ENCODE results near the gene MRPL40. TPM values are rescaled to one million over a fixed set of nuclear protein-coding genes. Genes with fewer than 3 reads are reported as not detected.

Gene MRPL40
- total RNA-seq, 1 donor from 2014 or later = 24.4 TPM

GRCh38 chr22:19470010-19470409 is 37.7 kb downstream of the MRPL40 start:
- Mint-ChIP-seq H3K36me3 (ENCODE audit: unreplicated experiment) (no peaks in the 10 kb centered on the region), H3K27me3 (ENCODE audit: unreplicated experiment) (peaks cover 9% of the 10 kb centered on the region), H3K4me1 (ENCODE audit: low read depth, unreplicated experiment) (no peaks in the 10 kb centered on the region), H3K27ac (ENCODE audit: unreplicated experiment) (no peak overlapping the region), H3K9me3 (ENCODE audit: unreplicated experiment) (no peaks in the 10 kb centered on the region), H3K4me3 (ENCODE audit: unreplicated experiment) (no peak overlapping the region)
- no peak for TF ChIP-seq CTCF (IDR thresholded peaks at IDR 0.05; ENCODE audit: partially characterized antibody, unreplicated experiment)
- DNase-seq = no peak

GRCh38 chr22:19471572-19471971 is 39.2 kb downstream of the MRPL40 start:
- H3K9me3 Mint-ChIP-seq (ENCODE audit: unreplicated experiment) = no peaks in the 10 kb centered on the region
- H3K27ac Mint-ChIP-seq (ENCODE audit: unreplicated experiment) = no peak overlapping the region
- TF ChIP-seq CTCF (IDR thresholded peaks at IDR 0.05; ENCODE audit: partially characterized antibody, unreplicated experiment) = no peak
- peaks cover 4% of the 10 kb centered on the region for H3K4me1 Mint-ChIP-seq (ENCODE audit: low read depth, unreplicated experiment)
- DNase-seq = no peak
- no peaks in the 10 kb centered on the region for H3K36me3 Mint-ChIP-seq (ENCODE audit: unreplicated experiment)
- H3K27me3 Mint-ChIP-seq (ENCODE audit: unreplicated experiment) = peaks cover 4% of the 10 kb centered on the region
- no peak overlapping the region for H3K4me3 Mint-ChIP-seq (ENCODE audit: unreplicated experiment)

GRCh38 chr22:19472233-19472632 is 39.9 kb downstream of the MRPL40 start:
- H3K27ac Mint-ChIP-seq (ENCODE audit: unreplicated experiment) = peak overlapping the region; percentile 64
- H3K36me3 Mint-ChIP-seq (ENCODE audit: unreplicated experiment) = no peaks in the 10 kb centered on the region
- H3K27me3 Mint-ChIP-seq (ENCODE audit: unreplicated experiment) = peaks cover 4% of the 10 kb centered on the region
- no peak for DNase-seq
- TF ChIP-seq CTCF (IDR thresholded peaks at IDR 0.05; ENCODE audit: partially characterized antibody, unreplicated experiment) = no peak
- H3K4me3 Mint-ChIP-seq (ENCODE audit: unreplicated experiment) = no peak overlapping the region
- H3K9me3 Mint-ChIP-seq (ENCODE audit: unreplicated experiment) = no peaks in the 10 kb centered on the region
- peaks cover 4% of the 10 kb centered on the region for H3K4me1 Mint-ChIP-seq (ENCODE audit: low read depth, unreplicated experiment)

- Mint-ChIP-seq H3K36me3 (ENCODE audit: unreplicated experiment) (no peaks in the 10 kb centered on the region), H3K4me3 (ENCODE audit: unreplicated experiment) (no peak overlapping the region), H3K9me3 (ENCODE audit: unreplicated experiment) (no peaks in the 10 kb centered on the region), H3K27ac (ENCODE audit: unreplicated experiment) (no peak overlapping the region), H3K27me3 (ENCODE audit: unreplicated experiment) (peaks cover 2% of the 10 kb centered on the region), H3K4me1 (ENCODE audit: low read depth, unreplicated experiment) (peaks cover 8% of the 10 kb centered on the region)
- no peak for DNase-seq
- no peak for TF ChIP-seq CTCF (IDR thresholded peaks at IDR 0.05; ENCODE audit: partially characterized antibody, unreplicated experiment)
Observed at GRCh38 chr22:19473578-19473977, 41.2 kb downstream of the MRPL40 start.

- no peak for DNase-seq
- H3K27ac Mint-ChIP-seq (ENCODE audit: unreplicated experiment) = no peak overlapping the region
- peaks cover 4% of the 10 kb centered on the region for H3K27me3 Mint-ChIP-seq (ENCODE audit: unreplicated experiment)
- peaks cover 8% of the 10 kb centered on the region for H3K4me1 Mint-ChIP-seq (ENCODE audit: low read depth, unreplicated experiment)
- no peaks in the 10 kb centered on the region for H3K36me3 Mint-ChIP-seq (ENCODE audit: unreplicated experiment)
- no peak for TF ChIP-seq CTCF (IDR thresholded peaks at IDR 0.05; ENCODE audit: partially characterized antibody, unreplicated experiment)
- H3K9me3 Mint-ChIP-seq (ENCODE audit: unreplicated experiment) = peaks cover 4% of the 10 kb centered on the region
- H3K4me3 Mint-ChIP-seq (ENCODE audit: unreplicated experiment) = peak overlapping the region; percentile 50
Observed at GRCh38 chr22:19476023-19476422, 43.7 kb downstream of the MRPL40 start.

Data from glutamatergic neuron (in vitro differentiated cells).